Duodenal mucosa (tissue), 2 donors: ENCODE data around the gene ASTL.

Experiments
- H3K27ac ChIP-seq: one replicate; pipeline ENCODE4 v1.7.0; 2013; ENCODE audit warnings: low read depth, low read length
- H3K27me3 ChIP-seq, 2 donors: one replicate each; pipeline ENCODE4 v1.7.0; 2013; ENCODE audit warnings: low read length in 2 of 2, control low read depth in 1 of 2; ENCODE audit not compliant: insufficient read depth in 2 of 2, control insufficient read depth in 1 of 2
- H3K36me3 ChIP-seq, 2 donors: one replicate each; pipeline ENCODE4 v1.7.0; 2013; ENCODE audit warnings: low read length in 2 of 2, control low read depth in 1 of 2; ENCODE audit not compliant: insufficient read depth in 2 of 2, control insufficient read depth in 1 of 2
- H3K4me1 ChIP-seq, 2 donors: one replicate each; pipeline ENCODE4 v1.7.0; 2013; ENCODE audit warnings: low read length in 2 of 2, control low read depth in 1 of 2; ENCODE audit not compliant: insufficient read depth in 2 of 2, control insufficient read depth in 1 of 2
- H3K4me3 ChIP-seq, 2 donors: one replicate each; pipeline ENCODE4 v1.7.0; 2013; ENCODE audit warnings: low read length in 2 of 2, low read depth in 1 of 2
- H3K9ac ChIP-seq, 2 donors: one replicate each; pipeline ENCODE4 v1.7.0; 2013; ENCODE audit warnings: low read length in 2 of 2, low read depth in 1 of 2
- H3K9me3 ChIP-seq, 2 donors: one replicate each; pipeline ENCODE4 v1.7.0; 2013; ENCODE audit warnings: low read length in 2 of 2, control low read depth in 1 of 2; ENCODE audit not compliant: control insufficient read depth in 1 of 2

The ASTL gene

GRCh38 chr2:96128456-96128855 lies 9.8 kb downstream of the ASTL start:
- H3K4me1 ChIP-seq, result peaks cover 0 to 10% of the 10 kb centered on the region in 2 donors
- H3K9ac ChIP-seq, result no peak overlapping the region
- no peaks in the 10 kb centered on the region for H3K9me3 ChIP-seq
- no peaks in the 10 kb centered on the region for H3K27me3 ChIP-seq
- H3K4me3 ChIP-seq, result no peak overlapping the region
- H3K27ac ChIP-seq, result no peak overlapping the region
- no peaks in the 10 kb centered on the region for H3K36me3 ChIP-seq

- H3K4me1 ChIP-seq, result no peaks in the 10 kb centered on the region
Measured at GRCh38 chr2:96124406-96125265, 13.7 kb downstream of the ASTL start.

GRCh38 chr2:96123936-96124335 lies 14.4 kb downstream of the ASTL start:
- Histone ChIP-seq H3K9ac (no peak overlapping the region), H3K27me3 (peaks cover 7 to 11% of the 10 kb centered on the region in 2 donors), H3K27ac (no peak overlapping the region), H3K4me3 (no peak overlapping the region), H3K4me1 (no peaks in the 10 kb centered on the region), H3K36me3 (no peaks in the 10 kb centered on the region), H3K9me3 (no peaks in the 10 kb centered on the region)

More at GRCh38 chr2:96124406-96125265, 13.7 kb downstream of the ASTL start:
- Histone ChIP-seq H3K27me3 (peaks cover under 1 to 11% of the 10 kb centered on the region in 2 donors), H3K9ac (no peak overlapping the region), H3K9me3 (no peaks in the 10 kb centered on the region), H3K27ac (no peak overlapping the region), H3K4me3 (no peak overlapping the region), H3K36me3 (no peaks in the 10 kb centered on the region)

- H3K9me3 ChIP-seq, result no peaks in the 10 kb centered on the region
- H3K4me1 ChIP-seq, result no peaks in the 10 kb centered on the region
- H3K4me3 ChIP-seq, result no peak overlapping the region
- H3K27ac ChIP-seq, result no peak overlapping the region
- no peak overlapping the region for H3K9ac ChIP-seq
- H3K36me3 ChIP-seq, result no peaks in the 10 kb centered on the region
- H3K27me3 ChIP-seq, result peaks cover 9 to 11% of the 10 kb centered on the region in 2 donors
Measured at GRCh38 chr2:96123290-96123689, 15.0 kb downstream of the ASTL start.

- Histone ChIP-seq H3K27ac (no peak overlapping the region), H3K27me3 (peaks cover 13 to 16% of the 10 kb centered on the region in 2 donors), H3K36me3 (no peaks in the 10 kb centered on the region), H3K4me1 (peaks cover 2% of the 10 kb centered on the region in 2 donors), H3K9ac (no peak overlapping the region), H3K4me3 (no peak overlapping the region), H3K9me3 (no peaks in the 10 kb centered on the region)
Measured at GRCh38 chr2:96122391-96122790, 15.9 kb downstream of the ASTL start.

GRCh38 chr2:96121414-96121813 lies 16.9 kb downstream of the ASTL start:
- Histone ChIP-seq H3K4me3 (no peak overlapping the region), H3K36me3 (no peaks in the 10 kb centered on the region), H3K4me1 (peaks cover 6% of the 10 kb centered on the region in 2 donors), H3K27me3 (peaks cover 16 to 19% of the 10 kb centered on the region in 2 donors), H3K9ac (no peak overlapping the region), H3K9me3 (no peaks in the 10 kb centered on the region), H3K27ac (no peak overlapping the region)

GRCh38 chr2:96120991-96121390 lies 17.3 kb downstream of the ASTL start:
- Histone ChIP-seq H3K4me1 (peaks cover 6% of the 10 kb centered on the region in 2 donors), H3K9ac (no peak overlapping the region), H3K27ac (no peak overlapping the region), H3K36me3 (no peaks in the 10 kb centered on the region), H3K9me3 (no peaks in the 10 kb centered on the region), H3K27me3 (peaks cover 17 to 19% of the 10 kb centered on the region in 2 donors), H3K4me3 (no peak overlapping the region)

- Histone ChIP-seq H3K9me3 (no peaks in the 10 kb centered on the region), H3K4me3 (no peak overlapping the region), H3K9ac (no peak overlapping the region), H3K27ac (no peak overlapping the region), H3K27me3 (peaks cover 19% of the 10 kb centered on the region in 2 donors), H3K4me1 (peaks cover 6% of the 10 kb centered on the region in 2 donors), H3K36me3 (no peaks in the 10 kb centered on the region)
Measured at GRCh38 chr2:96120091-96120720, 18.1 kb downstream of the ASTL start.

- Histone ChIP-seq H3K4me3 (no peak overlapping the region), H3K36me3 (no peaks in the 10 kb centered on the region), H3K27me3 (peaks cover 19% of the 10 kb centered on the region in 2 donors), H3K27ac (no peak overlapping the region), H3K9me3 (no peaks in the 10 kb centered on the region), H3K4me1 (peaks cover 6% of the 10 kb centered on the region in 2 donors), H3K9ac (no peak overlapping the region)
Measured at GRCh38 chr2:96119389-96119751, 18.9 kb downstream of the ASTL start.

- no peak overlapping the region for H3K4me3 ChIP-seq
- H3K4me1 ChIP-seq, result peaks cover 6% of the 10 kb centered on the region in 2 donors
- no peaks in the 10 kb centered on the region for H3K36me3 ChIP-seq
- no peak overlapping the region for H3K27ac ChIP-seq
- peaks cover 19% of the 10 kb centered on the region in 2 donors for H3K27me3 ChIP-seq
- no peaks in the 10 kb centered on the region for H3K9me3 ChIP-seq
- no peak overlapping the region for H3K9ac ChIP-seq
Measured at GRCh38 chr2:96118698-96119388, 19.5 kb downstream of the ASTL start.
